Measurements from ENCODE around the gene MRGPRE.

DNA sequence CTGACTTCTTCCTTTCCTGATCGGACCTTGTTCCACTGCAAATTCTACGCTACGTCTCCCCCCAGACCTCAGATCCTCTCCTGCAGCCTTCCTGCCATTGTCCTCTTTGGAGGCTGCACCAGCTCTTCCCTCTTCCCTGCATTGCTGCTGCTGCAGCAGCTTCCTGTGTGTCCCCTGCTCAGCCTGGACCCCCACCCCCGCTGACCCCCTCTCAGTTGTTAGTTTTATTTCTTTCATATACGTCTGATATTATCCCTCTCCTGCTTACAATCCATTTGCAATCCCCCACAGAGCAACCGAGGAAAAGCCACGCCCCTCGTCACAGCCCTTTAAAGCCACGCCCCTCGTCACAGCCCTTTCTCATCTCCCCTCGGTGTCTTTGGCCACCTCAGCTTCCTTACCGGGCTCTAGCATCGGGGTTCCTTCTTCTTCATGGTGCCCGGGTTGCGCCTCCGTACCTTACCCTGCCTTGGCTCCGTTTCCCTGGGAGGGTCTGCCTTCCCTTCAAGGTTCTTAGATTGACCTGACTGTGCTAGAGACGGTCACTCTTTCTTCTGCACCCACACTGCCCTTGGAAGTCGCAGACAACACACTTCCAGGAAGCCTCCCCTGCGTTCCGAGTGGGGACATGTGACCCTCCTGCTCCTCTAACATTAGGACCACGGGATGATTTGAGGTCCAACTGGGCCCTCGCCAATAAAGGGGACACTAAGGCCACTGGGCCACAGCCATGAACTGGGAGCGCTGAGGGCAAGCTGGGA, 18.4 kb downstream of the MRGPRE start:
- TF ChIP-seq, protein P1, sequence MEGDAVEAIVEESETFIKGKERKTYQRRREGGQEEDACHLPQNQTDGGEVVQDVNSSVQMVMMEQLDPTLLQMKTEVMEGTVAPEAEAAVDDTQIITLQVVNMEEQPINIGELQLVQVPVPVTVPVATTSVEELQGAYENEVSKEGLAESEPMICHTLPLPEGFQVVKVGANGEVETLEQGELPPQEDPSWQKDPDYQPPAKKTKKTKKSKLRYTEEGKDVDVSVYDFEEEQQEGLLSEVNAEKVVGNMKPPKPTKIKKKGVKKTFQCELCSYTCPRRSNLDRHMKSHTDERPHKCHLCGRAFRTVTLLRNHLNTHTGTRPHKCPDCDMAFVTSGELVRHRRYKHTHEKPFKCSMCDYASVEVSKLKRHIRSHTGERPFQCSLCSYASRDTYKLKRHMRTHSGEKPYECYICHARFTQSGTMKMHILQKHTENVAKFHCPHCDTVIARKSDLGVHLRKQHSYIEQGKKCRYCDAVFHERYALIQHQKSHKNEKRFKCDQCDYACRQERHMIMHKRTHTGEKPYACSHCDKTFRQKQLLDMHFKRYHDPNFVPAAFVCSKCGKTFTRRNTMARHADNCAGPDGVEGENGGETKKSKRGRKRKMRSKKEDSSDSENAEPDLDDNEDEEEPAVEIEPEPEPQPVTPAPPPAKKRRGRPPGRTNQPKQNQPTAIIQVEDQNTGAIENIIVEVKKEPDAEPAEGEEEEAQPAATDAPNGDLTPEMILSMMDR (IDR thresholded peaks at IDR 0.05; ENCODE audit: low read length) = no peak
- no peak for TF ChIP-seq EZH2 (optimal IDR thresholded peaks at IDR 0.05; ENCODE audit: low read depth, low read length)
